DND-41 (cell line): ENCODE data around the gene ITIH3.

Experiments used
- ATAC-seq: fragments of 200-7000 bp; cut with Tn5 transposase; 3 replicates; pipeline ENCODE4 v1.9.1; 2021; ENCODE audit warnings: low read depth; ENCODE audit not compliant: insufficient read depth
- DNase-seq: peaks from one replicate; pipeline ENCODE4 v3.0.0-alpha.2; 2020
- H2AFZ ChIP-seq: 2 replicates; pipeline ENCODE4 v1.6.0; 2012; ENCODE audit warnings: low read depth, low read length
- H3K27ac ChIP-seq: 2 replicates; pipeline ENCODE4 v1.5.1; 2012; ENCODE audit warnings: low read length, inconsistent platforms
- H3K27me3 ChIP-seq: fragments of 200-600 bp; sonication (generic); 2 replicates; pipeline ENCODE4 v1.6.0; 2012; ENCODE audit warnings: low read length, mild to moderate bottlenecking, inconsistent platforms; ENCODE audit not compliant: insufficient read depth, poor library complexity
- H3K36me3 ChIP-seq: 2 replicates; pipeline ENCODE4 v1.5.1; 2012; ENCODE audit warnings: low read length, inconsistent platforms; ENCODE audit not compliant: insufficient read depth
- H3K4me1 ChIP-seq: 2 replicates; pipeline ENCODE4 v1.5.1; 2012; ENCODE audit warnings: mild to moderate bottlenecking, low read length; ENCODE audit not compliant: insufficient read depth
- H3K4me2 ChIP-seq: 2 replicates; pipeline ENCODE4 v1.6.0; 2012; ENCODE audit warnings: mild to moderate bottlenecking, moderate library complexity, low read length, inconsistent platforms; ENCODE audit not compliant: insufficient read depth
- H3K4me3 ChIP-seq, 2 experiments: fragments of 200-600 bp in 1 of 2; shearing (Covaris generic) in 1 of 2; 2 replicates each; pipeline ENCODE4 v1.5.1; 2012 to 2016; ENCODE audit warnings: inconsistent platforms in 2 of 2, low read length in 2 of 2, mild to moderate bottlenecking in 2 of 2, low read depth in 1 of 2, moderate library complexity in 1 of 2
- H3K79me2 ChIP-seq: 2 replicates; pipeline ENCODE4 v1.6.0; 2012; ENCODE audit warnings: low read length, inconsistent platforms; ENCODE audit not compliant: insufficient read depth
- H3K9ac ChIP-seq: 2 replicates; pipeline ENCODE4 v1.6.0; 2012; ENCODE audit warnings: low read depth, mild to moderate bottlenecking, inconsistent platforms, low read length, moderate library complexity
- H3K9me3 ChIP-seq: 2 replicates; pipeline ENCODE4 v1.5.1; 2012; ENCODE audit warnings: low read length, moderate library complexity, mild to moderate bottlenecking, inconsistent platforms; ENCODE audit not compliant: insufficient read depth, severe bottlenecking
- H4K20me1 ChIP-seq: 2 replicates; pipeline ENCODE4 v1.6.0; 2012; ENCODE audit warnings: low read length; ENCODE audit not compliant: insufficient read depth
- EZH2 ChIP-seq: IDR thresholded peaks from 3 replicates; pipeline ENCODE4 v1.6.1; 2012; ENCODE audit warnings: borderline replicate concordance, low read depth, mild to moderate bottlenecking, moderate library complexity, low read length, inconsistent platforms; ENCODE audit not compliant: severe bottlenecking
- TF ChIP-seq, protein P1 (sequence below): IDR thresholded peaks from 2 replicates; pipeline ENCODE4 v1.5.1; 2012; ENCODE audit warnings: borderline replicate concordance, low read length, moderate library complexity, mild to moderate bottlenecking; ENCODE audit not compliant: poor library complexity, severe bottlenecking; ENCODE audit errors: extremely low read depth

ITIH3 gene

GRCh38 chr3:52794612-52795099 lies at the start of gene ITIH3:
Gene ITIH3, plus strand, starts transcription at chr3:52794796. Its CDS starts 8 bp downstream, at chr3:52794804.
- Histone ChIP-seq H3K4me2 (no peak within 1 kb of the TSS), H3K36me3 (no peaks in the 10 kb centered on the region), H3K4me1 (no peaks in the 10 kb centered on the region), H3K9ac (no peak within 1 kb of the TSS), H3K9me3 (no peaks in the 10 kb centered on the region), H2AFZ (no peak within 1 kb of the TSS; the same call in 1 of the 2 replicates), H4K20me1 (no peaks in the 10 kb centered on the region), H3K4me3 (no peak within 1 kb of the TSS), H3K27ac (no peak within 1 kb of the TSS), H3K79me2 (no peaks in the 10 kb centered on the region), H3K27me3 (no peaks in the 10 kb centered on the region)
- DNase-seq (no peak), ATAC-seq (no peak)
- TF ChIP-seq EZH2: no peak
- TF ChIP-seq, protein P1, sequence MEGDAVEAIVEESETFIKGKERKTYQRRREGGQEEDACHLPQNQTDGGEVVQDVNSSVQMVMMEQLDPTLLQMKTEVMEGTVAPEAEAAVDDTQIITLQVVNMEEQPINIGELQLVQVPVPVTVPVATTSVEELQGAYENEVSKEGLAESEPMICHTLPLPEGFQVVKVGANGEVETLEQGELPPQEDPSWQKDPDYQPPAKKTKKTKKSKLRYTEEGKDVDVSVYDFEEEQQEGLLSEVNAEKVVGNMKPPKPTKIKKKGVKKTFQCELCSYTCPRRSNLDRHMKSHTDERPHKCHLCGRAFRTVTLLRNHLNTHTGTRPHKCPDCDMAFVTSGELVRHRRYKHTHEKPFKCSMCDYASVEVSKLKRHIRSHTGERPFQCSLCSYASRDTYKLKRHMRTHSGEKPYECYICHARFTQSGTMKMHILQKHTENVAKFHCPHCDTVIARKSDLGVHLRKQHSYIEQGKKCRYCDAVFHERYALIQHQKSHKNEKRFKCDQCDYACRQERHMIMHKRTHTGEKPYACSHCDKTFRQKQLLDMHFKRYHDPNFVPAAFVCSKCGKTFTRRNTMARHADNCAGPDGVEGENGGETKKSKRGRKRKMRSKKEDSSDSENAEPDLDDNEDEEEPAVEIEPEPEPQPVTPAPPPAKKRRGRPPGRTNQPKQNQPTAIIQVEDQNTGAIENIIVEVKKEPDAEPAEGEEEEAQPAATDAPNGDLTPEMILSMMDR: no peak

DNA sequence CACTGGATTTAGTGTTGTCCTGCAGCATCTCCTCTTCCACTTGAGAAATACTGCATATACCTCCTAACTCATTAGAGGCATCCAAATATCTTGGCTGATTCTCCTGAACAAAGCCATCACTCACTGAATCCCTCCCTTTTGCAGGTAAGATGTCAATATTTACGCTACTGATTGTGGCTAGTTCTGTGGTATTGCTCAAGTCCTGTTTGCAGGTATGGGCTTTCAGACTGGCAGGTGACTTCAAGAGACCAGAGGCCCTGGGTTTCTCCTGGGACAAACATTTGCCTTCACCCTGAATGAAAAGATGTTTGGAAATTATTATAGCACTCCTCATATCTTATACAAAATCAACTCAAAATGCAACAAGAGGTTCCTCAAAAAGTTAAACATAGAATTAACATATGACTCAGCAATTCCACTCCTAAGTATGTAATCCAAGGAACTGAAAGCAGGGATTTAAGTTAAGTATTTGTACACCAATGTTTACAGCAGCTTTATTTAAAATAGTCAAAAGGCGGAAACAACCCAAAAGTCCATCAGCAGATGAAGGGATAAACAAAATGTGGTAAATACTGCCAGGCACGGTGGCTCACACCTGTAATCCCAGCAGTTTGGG lies 42.4 kb upstream of the ITIH3 start:
- Histone ChIP-seq H3K9me3 (no peaks in the 10 kb centered on the region), H3K9ac (no peak overlapping the region), H4K20me1 (no peaks in the 10 kb centered on the region), H3K4me2 (no peak overlapping the region), H3K79me2 (no peaks in the 10 kb centered on the region), H3K4me3 (no peak overlapping the region), H3K4me1 (no peaks in the 10 kb centered on the region), H3K36me3 (peaks cover 66% of the 10 kb centered on the region), H3K27ac (no peak overlapping the region), H2AFZ (no peak overlapping the region), H3K27me3 (no peaks in the 10 kb centered on the region)
- TF ChIP-seq EZH2: no peak
- TF ChIP-seq, protein P1: no peak
- ATAC-seq (no peak), DNase-seq (no peak)

- DNase-seq: no peak
- ATAC-seq: no peak
- Histone ChIP-seq H2AFZ (no peak overlapping the region), H3K9ac (no peak overlapping the region), H3K9me3 (no peaks in the 10 kb centered on the region), H3K4me3 (no peak overlapping the region), H3K27me3 (no peaks in the 10 kb centered on the region), H3K36me3 (peaks cover 66% of the 10 kb centered on the region), H3K79me2 (no peaks in the 10 kb centered on the region), H3K4me2 (no peak overlapping the region), H3K27ac (no peak overlapping the region), H3K4me1 (no peaks in the 10 kb centered on the region), H4K20me1 (no peaks in the 10 kb centered on the region)
- TF ChIP-seq, protein P1: no peak
- no peak for TF ChIP-seq EZH2
These were observed 40.2 kb upstream of the ITIH3 start for GRCh38 chr3:52754373-52754772.
